ENCODE data around the gene GPX7. TPM values are rescaled to one million over a fixed set of nuclear protein-coding genes. Genes with fewer than 3 reads are reported as not detected.

Gene GPX7
- total and polyA plus RNA-seq, 2 donors = 22.2 to 30.9 TPM

- H3K9me3 ChIP-seq (ENCODE audit: control insufficient read depth in 2 of 2, insufficient read depth in 1 of 2, low read length in 1 of 2) = no peaks in the 10 kb centered on the region
- no peaks in the 10 kb centered on the region for H3K27me3 ChIP-seq (ENCODE audit: control insufficient read depth in 2 of 2, insufficient read depth in 1 of 2, low read length in 1 of 2)
- WGBS = 95% methylated on average over 2 of the region's 2 CpGs
- H3K4me1 ChIP-seq (ENCODE audit: control insufficient read depth in 2 of 2, insufficient read depth in 2 of 2, low read length in 2 of 2) = peaks cover 5 to 11% of the 10 kb centered on the region in 2 donors
- DNase-seq (ENCODE audit: low read depth in 6 of 9, low spot score in 9 of 9) = no peak
- no peaks in the 10 kb centered on the region for H3K36me3 ChIP-seq (ENCODE audit: control insufficient read depth in 2 of 2, insufficient read depth in 2 of 2, low read length in 1 of 2)
- H3K4me3 ChIP-seq (ENCODE audit: low read length in 2 of 2) = no peak overlapping the region
- no peak overlapping the region for H3K27ac ChIP-seq (ENCODE audit: low read depth in 1 of 2, low read length in 1 of 2)
Observed at GRCh38 chr1:52558941-52559340, 43.2 kb upstream of the GPX7 start.

DNA sequence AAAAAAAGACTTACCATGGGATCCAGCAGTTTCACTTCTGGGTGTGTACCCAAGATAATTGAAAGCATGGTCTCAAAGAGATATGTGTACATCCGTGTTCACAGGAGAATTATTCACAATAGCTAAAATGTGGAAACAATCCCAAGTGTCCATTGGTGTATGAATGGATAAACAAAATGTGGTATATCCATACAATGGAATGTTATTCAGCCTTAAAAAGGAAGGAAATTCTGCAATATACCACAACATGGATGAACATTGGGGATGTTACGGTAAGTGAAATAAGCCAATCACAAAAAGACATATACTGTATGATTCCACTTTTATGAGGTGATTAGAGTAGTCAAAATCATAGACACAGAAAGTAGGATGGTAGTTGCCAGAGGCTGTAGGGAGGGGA lies 42.3 kb upstream of the GPX7 start:
- Histone ChIP-seq H3K27me3 (ENCODE audit: control insufficient read depth in 2 of 2, insufficient read depth in 1 of 2, low read length in 1 of 2) (no peaks in the 10 kb centered on the region), H3K27ac (ENCODE audit: low read depth in 1 of 2, low read length in 1 of 2) (no peak overlapping the region), H3K36me3 (ENCODE audit: control insufficient read depth in 2 of 2, insufficient read depth in 2 of 2, low read length in 1 of 2) (no peaks in the 10 kb centered on the region), H3K4me3 (ENCODE audit: low read length in 2 of 2) (no peak overlapping the region), H3K4me1 (ENCODE audit: control insufficient read depth in 2 of 2, insufficient read depth in 2 of 2, low read length in 2 of 2) (peaks cover 0 to 2% of the 10 kb centered on the region in 2 donors), H3K9me3 (ENCODE audit: control insufficient read depth in 2 of 2, insufficient read depth in 1 of 2, low read length in 1 of 2) (no peaks in the 10 kb centered on the region)
- no peak for DNase-seq (ENCODE audit: low read depth in 6 of 9, low spot score in 9 of 9)
- WGBS = 98% methylated on average over 2 of the region's 2 CpGs

GRCh38 chr1:52562766-52563165 lies 39.4 kb upstream of the GPX7 start:
- Histone ChIP-seq H3K27me3 (ENCODE audit: control insufficient read depth in 2 of 2, insufficient read depth in 1 of 2, low read length in 1 of 2) (no peaks in the 10 kb centered on the region), H3K4me1 (ENCODE audit: control insufficient read depth in 2 of 2, insufficient read depth in 2 of 2, low read length in 2 of 2) (peaks cover 0 to under 1% of the 10 kb centered on the region in 2 donors), H3K36me3 (ENCODE audit: control insufficient read depth in 2 of 2, insufficient read depth in 2 of 2, low read length in 1 of 2) (no peaks in the 10 kb centered on the region), H3K27ac (ENCODE audit: low read depth in 1 of 2, low read length in 1 of 2) (no peak overlapping the region), H3K4me3 (ENCODE audit: low read length in 2 of 2) (no peak overlapping the region), H3K9me3 (ENCODE audit: control insufficient read depth in 2 of 2, insufficient read depth in 1 of 2, low read length in 1 of 2) (no peaks in the 10 kb centered on the region)
- no peak for DNase-seq (ENCODE audit: low read depth in 6 of 9, low spot score in 9 of 9)
- 96% methylated on average over 3 of the region's 3 CpGs for WGBS

- 89% methylated on average over 5 of the region's 5 CpGs for WGBS
- DNase-seq (ENCODE audit: low read depth in 6 of 9, low spot score in 9 of 9) = no peak
- no peaks in the 10 kb centered on the region for H3K36me3 ChIP-seq (ENCODE audit: control insufficient read depth in 2 of 2, insufficient read depth in 2 of 2, low read length in 1 of 2)
- no peaks in the 10 kb centered on the region for H3K9me3 ChIP-seq (ENCODE audit: control insufficient read depth in 2 of 2, insufficient read depth in 1 of 2, low read length in 1 of 2)
- H3K4me1 ChIP-seq (ENCODE audit: control insufficient read depth in 2 of 2, insufficient read depth in 2 of 2, low read length in 2 of 2) = peaks cover 0 to 4% of the 10 kb centered on the region in 2 donors
- H3K27ac ChIP-seq (ENCODE audit: low read depth in 1 of 2, low read length in 1 of 2) = no peak overlapping the region
- H3K27me3 ChIP-seq (ENCODE audit: control insufficient read depth in 2 of 2, insufficient read depth in 1 of 2, low read length in 1 of 2) = no peaks in the 10 kb centered on the region
- no peak overlapping the region for H3K4me3 ChIP-seq (ENCODE audit: low read length in 2 of 2)
Observed at GRCh38 chr1:52567943-52568342, 34.2 kb upstream of the GPX7 start.

GRCh38 chr1:52569449-52570210 lies 32.5 kb upstream of the GPX7 start:
- H3K4me1 ChIP-seq (ENCODE audit: control insufficient read depth in 2 of 2, insufficient read depth in 2 of 2, low read length in 2 of 2) = peaks cover 0 to 4% of the 10 kb centered on the region in 2 donors
- 50% methylated on average over 7 of the region's 7 CpGs for WGBS
- peak in 1 of 9 donors; percentile 25 for DNase-seq (ENCODE audit: low read depth in 6 of 9, low spot score in 9 of 9)
- no peaks in the 10 kb centered on the region for H3K27me3 ChIP-seq (ENCODE audit: control insufficient read depth in 2 of 2, insufficient read depth in 1 of 2, low read length in 1 of 2)
- H3K27ac ChIP-seq (ENCODE audit: low read depth in 1 of 2, low read length in 1 of 2) = no peak overlapping the region
- no peaks in the 10 kb centered on the region for H3K36me3 ChIP-seq (ENCODE audit: control insufficient read depth in 2 of 2, insufficient read depth in 2 of 2, low read length in 1 of 2)
- H3K9me3 ChIP-seq (ENCODE audit: control insufficient read depth in 2 of 2, insufficient read depth in 1 of 2, low read length in 1 of 2) = no peaks in the 10 kb centered on the region
- no peak overlapping the region for H3K4me3 ChIP-seq (ENCODE audit: low read length in 2 of 2)

- Histone ChIP-seq H3K27ac (ENCODE audit: low read depth in 1 of 2, low read length in 1 of 2) (no peak overlapping the region), H3K4me1 (ENCODE audit: control insufficient read depth in 2 of 2, insufficient read depth in 2 of 2, low read length in 2 of 2) (peaks cover 0 to 4% of the 10 kb centered on the region in 2 donors), H3K4me3 (ENCODE audit: low read length in 2 of 2) (no peak overlapping the region), H3K27me3 (ENCODE audit: control insufficient read depth in 2 of 2, insufficient read depth in 1 of 2, low read length in 1 of 2) (no peaks in the 10 kb centered on the region), H3K9me3 (ENCODE audit: control insufficient read depth in 2 of 2, insufficient read depth in 1 of 2, low read length in 1 of 2) (no peaks in the 10 kb centered on the region), H3K36me3 (ENCODE audit: control insufficient read depth in 2 of 2, insufficient read depth in 2 of 2, low read length in 1 of 2) (no peaks in the 10 kb centered on the region)
- no peak for DNase-seq (ENCODE audit: low read depth in 6 of 9, low spot score in 9 of 9)
- WGBS = 98% methylated on average over 1 of the region's 1 CpG
Observed at GRCh38 chr1:52571783-52572182, 30.4 kb upstream of the GPX7 start.

- Histone ChIP-seq H3K27me3 (ENCODE audit: control insufficient read depth in 2 of 2, insufficient read depth in 1 of 2, low read length in 1 of 2) (no peaks in the 10 kb centered on the region), H3K36me3 (ENCODE audit: control insufficient read depth in 2 of 2, insufficient read depth in 2 of 2, low read length in 1 of 2) (no peaks in the 10 kb centered on the region), H3K9me3 (ENCODE audit: control insufficient read depth in 2 of 2, insufficient read depth in 1 of 2, low read length in 1 of 2) (no peaks in the 10 kb centered on the region), H3K4me1 (ENCODE audit: control insufficient read depth in 2 of 2, insufficient read depth in 2 of 2, low read length in 2 of 2) (peaks cover 0 to 4% of the 10 kb centered on the region in 2 donors), H3K4me3 (ENCODE audit: low read length in 2 of 2) (no peak overlapping the region), H3K27ac (ENCODE audit: low read depth in 1 of 2, low read length in 1 of 2) (no peak overlapping the region)
- 98% methylated on average over 4 of the region's 4 CpGs for WGBS
- DNase-seq (ENCODE audit: low read depth in 6 of 9, low spot score in 9 of 9) = no peak
Observed at GRCh38 chr1:52572387-52572786, 29.8 kb upstream of the GPX7 start.

DNA sequence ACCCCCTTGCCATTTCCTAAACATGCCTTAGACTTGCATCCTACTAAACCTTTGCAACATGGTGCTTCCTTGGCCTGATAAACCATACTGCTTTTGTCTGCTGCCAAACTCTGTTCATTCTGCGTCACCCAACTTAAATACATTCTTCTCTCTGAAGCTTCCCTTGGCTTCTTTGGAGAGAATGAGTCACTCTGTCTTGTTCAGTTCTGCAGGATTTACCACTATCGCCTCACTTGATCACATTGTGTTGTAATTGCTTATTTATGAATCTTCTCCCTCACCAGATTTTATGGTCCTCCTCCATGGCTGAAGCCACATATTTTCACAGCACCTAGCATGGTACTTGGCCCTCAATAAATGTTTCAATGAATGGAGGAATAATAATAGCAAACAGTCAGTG lies 27.6 kb upstream of the GPX7 start:
- H3K27ac ChIP-seq (ENCODE audit: low read depth in 1 of 2, low read length in 1 of 2) = no peak overlapping the region
- H3K4me1 ChIP-seq (ENCODE audit: control insufficient read depth in 2 of 2, insufficient read depth in 2 of 2, low read length in 2 of 2) = no peaks in the 10 kb centered on the region
- no peaks in the 10 kb centered on the region for H3K36me3 ChIP-seq (ENCODE audit: control insufficient read depth in 2 of 2, insufficient read depth in 2 of 2, low read length in 1 of 2)
- WGBS = 96% methylated on average over 2 of the region's 2 CpGs
- no peak for DNase-seq (ENCODE audit: low read depth in 6 of 9, low spot score in 9 of 9)
- no peaks in the 10 kb centered on the region for H3K9me3 ChIP-seq (ENCODE audit: control insufficient read depth in 2 of 2, insufficient read depth in 1 of 2, low read length in 1 of 2)
- no peaks in the 10 kb centered on the region for H3K27me3 ChIP-seq (ENCODE audit: control insufficient read depth in 2 of 2, insufficient read depth in 1 of 2, low read length in 1 of 2)
- no peak overlapping the region for H3K4me3 ChIP-seq (ENCODE audit: low read length in 2 of 2)

GRCh38 chr1:52576074-52576473 lies 26.1 kb upstream of the GPX7 start:
- Histone ChIP-seq H3K4me1 (ENCODE audit: control insufficient read depth in 2 of 2, insufficient read depth in 2 of 2, low read length in 2 of 2) (no peaks in the 10 kb centered on the region), H3K9me3 (ENCODE audit: control insufficient read depth in 2 of 2, insufficient read depth in 1 of 2, low read length in 1 of 2) (no peaks in the 10 kb centered on the region), H3K36me3 (ENCODE audit: control insufficient read depth in 2 of 2, insufficient read depth in 2 of 2, low read length in 1 of 2) (no peaks in the 10 kb centered on the region), H3K4me3 (ENCODE audit: low read length in 2 of 2) (no peak overlapping the region), H3K27me3 (ENCODE audit: control insufficient read depth in 2 of 2, insufficient read depth in 1 of 2, low read length in 1 of 2) (no peaks in the 10 kb centered on the region), H3K27ac (ENCODE audit: low read depth in 1 of 2, low read length in 1 of 2) (no peak overlapping the region)
- 98% methylated on average over 1 of the region's 1 CpG for WGBS
- DNase-seq (ENCODE audit: low read depth in 6 of 9, low spot score in 9 of 9) = no peak
